GM18867 (cell line): ENCODE data around the gene FARS2.

ENCODE experiments used
- ATAC-seq: cut with Tn5 transposase; IDR thresholded peaks from one replicate; pipeline ENCODE4 v1.9.1; 2021; ENCODE audit warnings: mild to moderate bottlenecking, moderate library complexity; ENCODE audit not compliant: unreplicated experiment

FARS2 gene

GRCh38 chr6:5260661-5261544, at the start of gene FARS2, which contains the start of gene LYRM4:
FARS2 (plus strand) TSS chr6:5261513.
LYRM4 (minus strand) TSS chr6:5260950; CDS start chr6:5260733, 217 bp downstream.
- ATAC-seq = peak; percentile 73

- ATAC-seq = no peak
Measured at GRCh38 chr6:5213836-5214235, 47.5 kb upstream of the FARS2 start.

- no peak for ATAC-seq
Measured at GRCh38 chr6:5214570-5215052, 46.7 kb upstream of the FARS2 start.

GRCh38 chr6:5215159-5215558, 46.2 kb upstream of the FARS2 start:
- no peak for ATAC-seq

- no peak for ATAC-seq
Measured at GRCh38 chr6:5215799-5216198, 45.5 kb upstream of the FARS2 start.

GRCh38 chr6:5217356-5217755, 44.0 kb upstream of the FARS2 start:
- ATAC-seq = no peak

GRCh38 chr6:5219011-5219691, 42.2 kb upstream of the FARS2 start:
- no peak for ATAC-seq

- ATAC-seq = no peak
Measured at GRCh38 chr6:5220443-5220842, 40.9 kb upstream of the FARS2 start.

GRCh38 chr6:5223309-5223708, 38.0 kb upstream of the FARS2 start:
- ATAC-seq = no peak

- no peak for ATAC-seq
Measured at GRCh38 chr6:5229356-5229755, 32.0 kb upstream of the FARS2 start.

- ATAC-seq = no peak
Measured at GRCh38 chr6:5230081-5230480, 31.2 kb upstream of the FARS2 start.

GRCh38 chr6:5231289-5231688, 30.0 kb upstream of the FARS2 start:
- no peak for ATAC-seq

- ATAC-seq = no peak
Measured at GRCh38 chr6:5234874-5235273, 26.4 kb upstream of the FARS2 start.

- ATAC-seq = no peak
Measured at GRCh38 chr6:5235830-5236229, 25.5 kb upstream of the FARS2 start.

GRCh38 chr6:5237805-5238204, 23.5 kb upstream of the FARS2 start:
- ATAC-seq = no peak

GRCh38 chr6:5238336-5238735, 23.0 kb upstream of the FARS2 start:
- ATAC-seq = no peak

- no peak for ATAC-seq
Measured at GRCh38 chr6:5241252-5241651, 20.1 kb upstream of the FARS2 start.

GRCh38 chr6:5243069-5243468, 18.2 kb upstream of the FARS2 start:
- no peak for ATAC-seq

- no peak for ATAC-seq
Measured at GRCh38 chr6:5246141-5247097, 14.9 kb upstream of the FARS2 start.

GRCh38 chr6:5247201-5247600, 14.1 kb upstream of the FARS2 start:
- no peak for ATAC-seq
